Colonic mucosa (tissue), 4 donors: ENCODE data around the gene IP6K1. TPM values are rescaled to one million over a fixed set of nuclear protein-coding genes. Genes with fewer than 3 reads are reported as not detected.

ENCODE experiments used
- DNase-seq: peaks from one replicate; pipeline ENCODE4 v3.0.0-alpha.2; 2020
- H3K27ac ChIP-seq: fragments of 200-600 bp; one replicate; pipeline ENCODE4 v1.8.0; 2021
- H3K27me3 ChIP-seq: fragments of 200-600 bp; one replicate; pipeline ENCODE4 v1.8.0; 2021
- H3K36me3 ChIP-seq: fragments of 200-600 bp; one replicate; pipeline ENCODE4 v1.8.0; 2021
- H3K4me1 ChIP-seq: fragments of 200-600 bp; one replicate; pipeline ENCODE4 v1.8.0; 2021; ENCODE audit warnings: mild to moderate bottlenecking
- H3K4me3 ChIP-seq: fragments of 200-600 bp; one replicate; pipeline ENCODE4 v1.8.0; 2021
- H3K9ac ChIP-seq, 2 donors: one replicate each; pipeline ENCODE4 v1.7.0; 2013; ENCODE audit warnings: control low read depth in 2 of 2, low read depth in 2 of 2, low read length in 2 of 2
- H3K9me3 ChIP-seq: fragments of 200-600 bp; one replicate; pipeline ENCODE4 v1.8.0; 2021
- CTCF ChIP-seq: fragments of 200-600 bp; IDR thresholded peaks from one replicate; pipeline ENCODE4 v1.8.0; 2022; ENCODE audit warnings: antibody characterized with exemption, mild to moderate bottlenecking
- intact Hi-C: fragments of 100-400 bp; cut with DNase I; formaldehyde crosslinking; loops from one replicate; pipeline ENCODE4 v1.14.1; 2022
- total RNA-seq, 2 donors: library from RNA; stranded (reverse); fragmentation: NEBNext Ultra II Directional in 1 of 2; extraction: Animal tissue kit (Norgen Biotek cat#: 25700) in 1 of 2; gene quantifications; one replicate each; pipeline ENCODE4 v1.2.1, GENCODE V29; 2021
- donor health status: healthy.
- donor health status: DM: no; HTN: no; CAD: no.
- donor health status: DM: no; HTN: no; CAD: no.

Gene IP6K1
- total RNA-seq, 2 donors from 2014 or later: 26.8 to 33.7 TPM

- peak within 1 kb of the TSS; percentile 54 for H3K4me3 ChIP-seq
- intact Hi-C loops: no loop called here
- H3K27me3 ChIP-seq: no peaks in the 10 kb centered on the region
- TF ChIP-seq CTCF: peak; percentile 30
- H3K9me3 ChIP-seq: no peaks in the 10 kb centered on the region
- H3K4me1 ChIP-seq: peaks cover 19% of the 10 kb centered on the region
- peak within 1 kb of the TSS; percentile 40 to 55 for H3K9ac ChIP-seq
- peak within 1 kb of the TSS; percentile 56 for H3K27ac ChIP-seq
- DNase-seq: peak; percentile 99
- no peaks in the 10 kb centered on the region for H3K36me3 ChIP-seq
These were observed 67.0 kb downstream of the IP6K1 start, which contains the start of gene AMIGO3 for GRCh38 chr3:49719214-49719884. Gene AMIGO3 (minus strand): TSS chr3:49719684. CDS start chr3:49719465, 219 bp downstream.

- Histone ChIP-seq H3K27me3 (no peaks in the 10 kb centered on the region), H3K9ac (peak overlapping the region; percentile 40 to 55), H3K4me3 (peak overlapping the region; percentile 54), H3K4me1 (peaks cover 18% of the 10 kb centered on the region), H3K27ac (no peak overlapping the region), H3K9me3 (no peaks in the 10 kb centered on the region), H3K36me3 (no peaks in the 10 kb centered on the region)
- TF ChIP-seq CTCF: no peak
- intact Hi-C loops: no loop called here
- no peak for DNase-seq
These were observed 67.5 kb downstream of the IP6K1 start for GRCh38 chr3:49718858-49719213.

- Histone ChIP-seq H3K27me3 (no peaks in the 10 kb centered on the region), H3K9me3 (no peaks in the 10 kb centered on the region), H3K27ac (no peak overlapping the region), H3K4me3 (no peak overlapping the region), H3K4me1 (peaks cover 18% of the 10 kb centered on the region), H3K36me3 (no peaks in the 10 kb centered on the region), H3K9ac (peak overlapping the region in 1 of 2 donors; percentile 55)
- intact Hi-C loops: no loop called here
- no peak for TF ChIP-seq CTCF
- no peak for DNase-seq
These were observed 68.1 kb downstream of the IP6K1 start for GRCh38 chr3:49717959-49718857.

GRCh38 chr3:49717211-49717958 is 69.0 kb downstream of the IP6K1 start:
- peaks cover 11% of the 10 kb centered on the region for H3K4me1 ChIP-seq
- H3K27ac ChIP-seq: no peak overlapping the region
- no peaks in the 10 kb centered on the region for H3K27me3 ChIP-seq
- intact Hi-C loops: no loop called here
- H3K9ac ChIP-seq: no peak overlapping the region
- no peak overlapping the region for H3K4me3 ChIP-seq
- no peak for TF ChIP-seq CTCF
- H3K9me3 ChIP-seq: no peaks in the 10 kb centered on the region
- no peaks in the 10 kb centered on the region for H3K36me3 ChIP-seq
- DNase-seq: no peak

GRCh38 chr3:49716691-49717210 is 69.6 kb downstream of the IP6K1 start:
- peaks cover 8% of the 10 kb centered on the region for H3K4me1 ChIP-seq
- H3K9ac ChIP-seq: no peak overlapping the region
- no peaks in the 10 kb centered on the region for H3K9me3 ChIP-seq
- no peak overlapping the region for H3K27ac ChIP-seq
- intact Hi-C loops: no loop called here
- TF ChIP-seq CTCF: no peak
- no peaks in the 10 kb centered on the region for H3K27me3 ChIP-seq
- H3K4me3 ChIP-seq: no peak overlapping the region
- no peaks in the 10 kb centered on the region for H3K36me3 ChIP-seq
- no peak for DNase-seq
